KMS-11 (cell line): Measurements from ENCODE around the gene COL26A1.

ENCODE experiments used
- H2AFZ ChIP-seq: fragments of 200-600 bp; sonication (generic); 2 replicates; pipeline ENCODE4 v1.6.1; 2016; ENCODE audit warnings: antibody characterized with exemption, mixed run types, low read depth
- H3K27ac ChIP-seq: fragments of 200-600 bp; sonication (generic); 2 replicates; pipeline ENCODE4 v1.6.1; 2016; ENCODE audit warnings: mild to moderate bottlenecking, mixed run types
- H3K27me3 ChIP-seq: fragments of 200-600 bp; sonication (generic); 2 replicates; pipeline ENCODE4 v1.6.1; 2017; ENCODE audit warnings: mild to moderate bottlenecking, low read depth, mixed run types, moderate library complexity; ENCODE audit not compliant: insufficient read depth
- H3K36me3 ChIP-seq: fragments of 200-600 bp; sonication (generic); 2 replicates; pipeline ENCODE4 v1.6.1; 2017; ENCODE audit warnings: mild to moderate bottlenecking, mixed run types; ENCODE audit not compliant: insufficient read depth
- H3K4me1 ChIP-seq: fragments of 200-600 bp; sonication (generic); 2 replicates; pipeline ENCODE4 v1.6.1; 2016; ENCODE audit warnings: mild to moderate bottlenecking, low read depth, mixed run types; ENCODE audit not compliant: poor library complexity, severe bottlenecking
- H3K4me2 ChIP-seq: fragments of 200-600 bp; sonication (generic); 2 replicates; pipeline ENCODE4 v1.7.0; 2016; ENCODE audit warnings: mild to moderate bottlenecking, mixed run types
- H3K4me3 ChIP-seq: fragments of 200-600 bp; sonication (generic); IDR thresholded peaks from 2 replicates; pipeline ENCODE4 v1.6.1; 2017; ENCODE audit warnings: low read depth, low read length, mixed read lengths; ENCODE audit not compliant: insufficient read depth
- H3K79me2 ChIP-seq: fragments of 200-600 bp; sonication (generic); 2 replicates; pipeline ENCODE4 v1.6.1; 2016; ENCODE audit warnings: low read depth, mixed run types; ENCODE audit not compliant: insufficient read depth
- H3K9ac ChIP-seq: fragments of 200-600 bp; sonication (generic); 2 replicates; pipeline ENCODE4 v1.6.1; 2016; ENCODE audit warnings: mild to moderate bottlenecking, mixed run types
- H4K20me1 ChIP-seq: fragments of 200-600 bp; sonication (generic); 2 replicates; pipeline ENCODE4 v1.6.1; 2016; ENCODE audit warnings: mild to moderate bottlenecking, mixed run types; ENCODE audit not compliant: insufficient read depth
- CTCF ChIP-seq: fragments of 200-600 bp; sonication (generic); conservative IDR thresholded peaks from 2 replicates; pipeline ENCODE4 v1.6.1; 2017; ENCODE audit warnings: low read depth, mild to moderate bottlenecking, antibody characterized with exemption, low read length, moderate library complexity, mixed read lengths

COL26A1 gene

GRCh38 chr7:101420436-101420835, 57.8 kb downstream of the COL26A1 start:
- Histone ChIP-seq H3K4me2 (no peak overlapping the region), H3K4me1 (no peaks in the 10 kb centered on the region), H3K9ac (no peak overlapping the region), H3K4me3 (no peak overlapping the region), H2AFZ (no peak overlapping the region), H4K20me1 (no peaks in the 10 kb centered on the region), H3K36me3 (no peaks in the 10 kb centered on the region), H3K27me3 (peaks cover 51% of the 10 kb centered on the region; the same call in 1 of the 2 replicates), H3K79me2 (no peaks in the 10 kb centered on the region), H3K27ac (no peak overlapping the region)
- TF ChIP-seq CTCF: no peak

- H3K4me2 ChIP-seq: no peak overlapping the region
Measured at GRCh38 chr7:101422356-101423195, 59.9 kb downstream of the COL26A1 start.

GRCh38 chr7:101426303-101427011, 63.8 kb downstream of the COL26A1 start:
- H3K79me2 ChIP-seq: no peaks in the 10 kb centered on the region
- H3K36me3 ChIP-seq: no peaks in the 10 kb centered on the region
- no peak overlapping the region for H3K27ac ChIP-seq
- H3K27me3 ChIP-seq: peaks cover 40% of the 10 kb centered on the region; the same call in 1 of the 2 replicates
- no peak overlapping the region for H3K4me2 ChIP-seq
- no peaks in the 10 kb centered on the region for H4K20me1 ChIP-seq
- no peaks in the 10 kb centered on the region for H3K4me1 ChIP-seq
- no peak overlapping the region for H2AFZ ChIP-seq
- TF ChIP-seq CTCF: no peak
- no peak overlapping the region for H3K4me3 ChIP-seq
- H3K9ac ChIP-seq: no peak overlapping the region

More at GRCh38 chr7:101422356-101423195, 59.9 kb downstream of the COL26A1 start:
- H3K4me1 ChIP-seq: no peaks in the 10 kb centered on the region
- H3K79me2 ChIP-seq: no peaks in the 10 kb centered on the region
- no peak overlapping the region for H2AFZ ChIP-seq
- H3K4me3 ChIP-seq: no peak overlapping the region
- H3K27me3 ChIP-seq: peaks cover 38% of the 10 kb centered on the region; the same call in 1 of the 2 replicates
- H3K36me3 ChIP-seq: no peaks in the 10 kb centered on the region
- no peaks in the 10 kb centered on the region for H4K20me1 ChIP-seq
- no peak for TF ChIP-seq CTCF
- no peak overlapping the region for H3K27ac ChIP-seq
- H3K9ac ChIP-seq: no peak overlapping the region

- H2AFZ ChIP-seq: no peak overlapping the region
- no peak overlapping the region for H3K4me2 ChIP-seq
- H3K36me3 ChIP-seq: no peaks in the 10 kb centered on the region
- peaks cover 41% of the 10 kb centered on the region for H3K27me3 ChIP-seq
- H4K20me1 ChIP-seq: no peaks in the 10 kb centered on the region
- H3K27ac ChIP-seq: no peak overlapping the region
- H3K79me2 ChIP-seq: no peaks in the 10 kb centered on the region
- no peaks in the 10 kb centered on the region for H3K4me1 ChIP-seq
- TF ChIP-seq CTCF: no peak
- H3K9ac ChIP-seq: no peak overlapping the region
- H3K4me3 ChIP-seq: no peak overlapping the region
Measured at GRCh38 chr7:101428093-101428866, 65.6 kb downstream of the COL26A1 start.
